Erythroblast (primary cell): ENCODE measurements around the gene MRPL32.

ENCODE experiments used
- GATA1 ChIP-seq: IDR thresholded peaks from 2 replicates; pipeline ENCODE4 v1.6.1; 2011; ENCODE audit warnings: low read depth, mild to moderate bottlenecking, control low read depth, low read length, moderate library complexity
- POLR2A ChIP-seq: IDR thresholded peaks from 2 replicates; pipeline ENCODE4 v1.6.1; 2011; ENCODE audit warnings: mild to moderate bottlenecking, low read length

GRCh38 chr7:42945821-42946626 lies 13.8 kb downstream of the MRPL32 start:
- TF ChIP-seq POLR2A = no peak
- no peak for TF ChIP-seq GATA1
